ENCODE data around the gene SMIM30. TPM values are rescaled to one million over a fixed set of nuclear protein-coding genes. Genes with fewer than 3 reads are reported as not detected.
A peak's percentile ranks its signal among the peaks of the same experiment; 100 is the strongest.
"Not testable (repeated sequence)": the region's sequence is repeated elsewhere in the genome, so short reads cannot be mapped to it uniquely, and the experiment has no call there.

The SMIM30 gene
- total and polyA plus RNA-seq, 12 donors, result 44.4 to 145 (median 70.5) TPM

DNA sequence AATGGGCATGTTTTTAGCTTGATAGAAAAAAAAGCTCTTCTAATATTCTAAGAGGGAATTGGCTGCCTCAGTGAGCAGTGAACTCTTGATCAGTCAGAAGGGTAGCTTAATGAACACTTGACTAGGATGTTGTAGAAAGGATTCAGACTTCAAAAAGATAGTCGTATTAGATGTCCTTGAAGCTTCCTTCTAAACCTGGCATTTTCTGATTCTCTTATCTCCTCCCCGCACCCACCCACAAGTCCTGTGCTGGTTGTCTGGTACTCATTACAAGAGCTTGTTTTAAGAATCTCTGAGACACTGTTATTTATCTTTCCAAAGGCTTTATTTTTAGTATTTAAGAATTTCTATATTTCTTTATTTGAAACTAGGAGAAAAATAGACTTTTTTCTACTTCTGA, 7.4 kb upstream of the SMIM30 start:
- Histone ChIP-seq H3K27ac (no peak overlapping the region), H3K4me1 (replicated peaks in 1 of 2) (no peaks in the 10 kb centered on the region), H3K27me3 (no peaks in the 10 kb centered on the region), H3K4me3 (no peak overlapping the region), H3K9me3 (replicated peaks in 1 of 3) (no peaks in the 10 kb centered on the region), H3K36me3 (replicated peaks in 1 of 2) (no peaks in the 10 kb centered on the region)
- no peak for DNase-seq
- 48 to 58% (median 56%) methylated on average over 2 of the region's 2 CpGs for WGBS, 4 donors
- intact Hi-C loops (cut with DNase I), result no loop called here
- TF ChIP-seq, protein P1, sequence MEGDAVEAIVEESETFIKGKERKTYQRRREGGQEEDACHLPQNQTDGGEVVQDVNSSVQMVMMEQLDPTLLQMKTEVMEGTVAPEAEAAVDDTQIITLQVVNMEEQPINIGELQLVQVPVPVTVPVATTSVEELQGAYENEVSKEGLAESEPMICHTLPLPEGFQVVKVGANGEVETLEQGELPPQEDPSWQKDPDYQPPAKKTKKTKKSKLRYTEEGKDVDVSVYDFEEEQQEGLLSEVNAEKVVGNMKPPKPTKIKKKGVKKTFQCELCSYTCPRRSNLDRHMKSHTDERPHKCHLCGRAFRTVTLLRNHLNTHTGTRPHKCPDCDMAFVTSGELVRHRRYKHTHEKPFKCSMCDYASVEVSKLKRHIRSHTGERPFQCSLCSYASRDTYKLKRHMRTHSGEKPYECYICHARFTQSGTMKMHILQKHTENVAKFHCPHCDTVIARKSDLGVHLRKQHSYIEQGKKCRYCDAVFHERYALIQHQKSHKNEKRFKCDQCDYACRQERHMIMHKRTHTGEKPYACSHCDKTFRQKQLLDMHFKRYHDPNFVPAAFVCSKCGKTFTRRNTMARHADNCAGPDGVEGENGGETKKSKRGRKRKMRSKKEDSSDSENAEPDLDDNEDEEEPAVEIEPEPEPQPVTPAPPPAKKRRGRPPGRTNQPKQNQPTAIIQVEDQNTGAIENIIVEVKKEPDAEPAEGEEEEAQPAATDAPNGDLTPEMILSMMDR (IDR thresholded peaks at IDR 0.05), result no peak
- no peak for TF ChIP-seq POLR2A (IDR thresholded peaks at IDR 0.05)

DNA sequence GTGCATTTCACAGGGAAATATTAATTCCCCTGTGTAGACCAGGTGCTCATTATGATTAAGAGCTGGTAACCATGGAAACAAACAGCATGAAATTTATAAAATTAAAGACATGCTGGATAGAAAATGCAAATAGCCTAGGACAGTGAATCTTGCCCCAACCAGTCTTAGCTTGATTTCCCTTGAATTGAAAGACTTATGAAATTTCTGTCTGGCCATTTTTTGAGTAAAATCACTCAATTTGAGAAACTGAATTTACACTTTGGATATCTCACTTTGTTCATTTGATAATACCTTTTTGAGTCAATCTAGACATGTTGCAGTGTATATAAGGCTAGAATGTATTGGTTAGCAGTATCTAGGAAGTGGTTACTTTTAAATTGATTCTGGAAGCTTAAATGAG, 4.4 kb upstream of the SMIM30 start:
- Histone ChIP-seq H3K4me1 (replicated peaks in 1 of 2) (no peaks in the 10 kb centered on the region), H3K4me3 (no peak overlapping the region), H3K36me3 (replicated peaks in 1 of 2) (no peaks in the 10 kb centered on the region), H3K27ac (no peak overlapping the region), H3K27me3 (no peaks in the 10 kb centered on the region), H3K9me3 (replicated peaks in 1 of 3) (no peaks in the 10 kb centered on the region)
- intact Hi-C loops (cut with DNase I), result no loop called here
- DNase-seq, result no peak
- TF ChIP-seq POLR2A (IDR thresholded peaks at IDR 0.05), result no peak
- TF ChIP-seq, protein P1 (IDR thresholded peaks at IDR 0.05), result no peak

DNA sequence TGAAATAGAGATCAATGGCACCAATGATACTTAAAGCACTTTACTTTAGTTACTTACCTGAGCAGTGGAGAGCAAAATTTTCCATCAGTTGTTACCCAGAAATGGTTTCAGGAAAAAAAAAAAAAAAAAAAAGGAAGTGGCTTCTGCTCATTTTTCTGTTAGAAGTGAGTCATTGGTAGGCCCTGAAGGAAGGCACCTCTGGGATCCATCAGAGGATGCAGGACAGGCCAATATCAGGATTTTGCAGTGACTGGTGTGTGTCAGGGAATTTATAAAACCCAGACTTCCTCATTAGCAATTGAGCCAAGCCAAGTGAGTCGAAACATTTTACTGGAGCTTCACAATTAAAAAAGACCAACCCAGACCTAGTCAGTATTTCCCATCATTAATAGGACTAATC, 2.3 kb upstream of the SMIM30 start:
- Histone ChIP-seq H3K9me3 (replicated peaks in 1 of 3) (no peaks in the 10 kb centered on the region), H3K4me3 (no peak overlapping the region), H3K27me3 (no peaks in the 10 kb centered on the region), H3K4me1 (replicated peaks in 1 of 2) (no peaks in the 10 kb centered on the region), H3K36me3 (replicated peaks in 1 of 2) (peaks cover 0 to 8% of the 10 kb centered on the region in 2 donors), H3K27ac (no peak overlapping the region)
- 71 to 100% (median 92%) methylated on average over 1 of the region's 1 CpG for WGBS, 4 donors
- TF ChIP-seq POLR2A (IDR thresholded peaks at IDR 0.05), result no peak
- TF ChIP-seq, protein P1 (IDR thresholded peaks at IDR 0.05), result no peak
- intact Hi-C loops (cut with DNase I), result no loop called here
- DNase-seq, result no peak

DNA sequence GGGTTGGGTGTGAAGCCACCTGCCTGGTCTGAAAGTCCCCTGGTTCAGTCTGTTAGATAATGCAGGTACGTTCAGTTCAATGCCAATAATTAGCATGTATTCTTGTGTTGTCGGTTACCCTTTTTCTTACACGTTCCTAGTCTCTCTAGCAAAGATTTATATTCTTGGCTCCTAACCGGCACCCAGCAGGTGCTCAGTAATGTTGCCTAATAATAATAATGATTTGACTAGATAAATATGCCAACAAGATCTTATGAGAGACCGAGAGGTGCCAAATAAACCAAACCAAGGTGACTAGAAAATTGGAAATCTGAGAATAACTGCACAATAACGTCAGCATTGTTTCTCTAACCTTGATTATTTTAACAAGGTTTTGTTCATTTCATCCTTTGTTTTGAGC, 1.1 kb upstream of the SMIM30 start:
- peaks cover 0 to 9% of the 10 kb centered on the region in 2 donors for H3K36me3 ChIP-seq (replicated peaks in 1 of 2)
- intact Hi-C loops (cut with DNase I), result no loop called here
- TF ChIP-seq POLR2A (IDR thresholded peaks at IDR 0.05), result no peak
- TF ChIP-seq, protein P1 (IDR thresholded peaks at IDR 0.05), result no peak
- H3K4me1 ChIP-seq (replicated peaks in 1 of 2), result no peaks in the 10 kb centered on the region
- H3K27me3 ChIP-seq, result no peaks in the 10 kb centered on the region
- no peak for DNase-seq
- H3K27ac ChIP-seq, result no peak overlapping the region
- no peak overlapping the region for H3K4me3 ChIP-seq
- WGBS, 4 donors, result 78 to 86% (median 79%) methylated on average over 6 of the region's 6 CpGs
- H3K9me3 ChIP-seq (replicated peaks in 1 of 3), result no peaks in the 10 kb centered on the region

DNA sequence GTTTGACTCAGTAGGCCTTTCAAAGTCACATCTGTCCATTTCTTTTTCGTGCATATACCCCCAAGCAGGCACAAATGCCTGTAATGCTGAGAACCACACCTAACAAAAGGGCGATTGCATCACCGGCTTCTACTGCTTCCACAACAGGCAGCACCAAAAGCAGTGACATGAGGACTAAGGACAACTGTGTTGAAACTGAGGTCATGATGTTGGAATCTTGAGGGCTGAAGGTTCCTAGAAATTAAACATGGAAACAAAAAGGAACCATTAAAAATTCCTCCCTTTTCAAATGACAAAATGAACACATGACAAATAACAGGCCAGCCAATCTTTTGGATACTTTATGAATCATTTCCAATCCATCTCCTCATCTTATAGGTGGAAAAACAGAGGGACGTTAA, 980 bp downstream of the SMIM30 start:
- H3K36me3 ChIP-seq (replicated peaks in 1 of 2); H3K9me3 ChIP-seq (replicated peaks in 1 of 3); intact Hi-C loops (cut with DNase I); H3K27me3 ChIP-seq; H3K4me1 ChIP-seq (replicated peaks in 1 of 2): not testable (repeated sequence)
- peak overlapping the region in 1 of 5 donors; percentile 8 for H3K27ac ChIP-seq
- H3K4me3 ChIP-seq, result peak overlapping the region in 1 of 4 donors; percentile 78
- 72 to 90% (median 80%) methylated on average over 4 of the region's 4 CpGs for WGBS, 4 donors
- peak in 4 of 7 donors; percentile 11 to 54 (median 20) for DNase-seq

Measured in adrenal gland (tissue), 12 donors.